GM19324 (cell line): ENCODE data around the gene NOTO.
"Not testable (repeated sequence)": the region's sequence is repeated elsewhere in the genome, so short reads cannot be mapped to it uniquely, and the experiment has no call there.

Experiments
- ATAC-seq: cut with Tn5 transposase; IDR thresholded peaks from one replicate; pipeline ENCODE4 v1.9.1; 2021; ENCODE audit warnings: mild to moderate bottlenecking, moderate library complexity; ENCODE audit not compliant: unreplicated experiment, low FRiP score

NOTO gene

DNA sequence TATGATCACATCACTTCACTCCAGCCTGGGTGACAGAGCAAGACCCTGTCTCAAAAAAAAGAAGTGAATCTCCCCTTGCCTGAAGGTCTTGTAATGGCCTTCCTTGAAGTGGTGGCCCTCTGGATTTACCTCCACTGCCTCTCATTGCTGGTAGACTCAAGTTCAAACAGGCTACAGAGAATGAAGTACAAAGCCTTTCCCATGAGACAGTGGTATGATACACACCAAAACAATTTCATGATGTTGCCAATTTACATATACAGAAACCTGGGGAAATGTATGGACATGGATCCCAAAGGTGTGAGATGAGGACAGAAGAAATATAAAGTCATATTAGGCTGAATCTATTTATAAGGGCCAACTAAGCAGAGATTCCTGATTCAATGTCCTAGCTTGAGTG is 4.8 kb upstream of the NOTO start:
- no peak for ATAC-seq

DNA sequence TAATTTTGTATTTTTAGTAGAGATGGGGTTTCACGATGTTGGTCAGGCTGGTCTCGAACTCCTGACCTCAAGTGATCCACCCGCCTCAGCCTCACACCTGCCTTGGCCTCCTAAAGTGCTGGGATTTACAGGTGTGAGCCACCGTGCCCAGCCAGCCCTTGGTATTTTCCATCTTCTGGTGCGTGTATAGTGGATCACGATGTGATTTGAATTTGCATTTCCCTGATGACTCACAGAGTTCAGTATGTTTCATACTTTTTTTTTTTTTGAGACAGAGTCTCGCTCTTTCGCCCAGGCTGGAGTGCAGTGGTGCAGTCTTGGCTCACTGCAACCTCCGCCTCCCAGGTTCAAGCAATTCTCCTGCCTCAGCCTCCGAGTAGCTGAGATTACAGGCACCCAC is 2.1 kb upstream of the NOTO start:
- not testable (repeated sequence) for ATAC-seq

DNA sequence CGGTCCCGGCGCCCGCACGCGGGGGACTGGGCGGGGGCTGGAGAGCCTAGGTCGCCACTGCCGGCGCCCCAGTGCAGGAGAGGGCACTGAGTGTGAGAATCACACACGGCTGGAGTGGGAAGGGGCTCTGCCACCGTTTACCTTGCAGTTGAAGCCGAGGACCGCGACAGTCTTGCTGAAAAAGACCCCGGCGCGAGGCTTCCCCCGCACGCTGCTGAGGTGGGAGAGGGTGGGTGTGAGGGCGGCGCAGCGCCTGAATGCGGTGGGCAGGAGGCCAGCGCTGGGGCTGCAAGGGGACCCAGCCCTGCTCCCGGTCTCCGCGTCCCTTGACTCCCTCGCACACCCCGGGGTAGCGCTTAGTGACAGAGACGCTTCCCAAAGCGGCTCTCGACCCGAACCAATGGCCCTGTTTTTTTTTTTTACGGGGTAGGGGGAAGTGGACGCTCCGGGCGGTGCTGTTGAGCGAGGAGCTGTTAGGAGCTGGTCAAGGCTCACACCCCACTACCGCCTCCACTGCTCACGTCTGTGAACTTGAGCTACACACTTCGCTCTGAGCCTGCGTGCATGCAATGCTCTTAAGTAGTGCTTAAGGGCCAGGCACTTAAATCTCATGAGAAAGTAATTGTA is 794 bp downstream of the NOTO start:
- ATAC-seq = no peak

DNA sequence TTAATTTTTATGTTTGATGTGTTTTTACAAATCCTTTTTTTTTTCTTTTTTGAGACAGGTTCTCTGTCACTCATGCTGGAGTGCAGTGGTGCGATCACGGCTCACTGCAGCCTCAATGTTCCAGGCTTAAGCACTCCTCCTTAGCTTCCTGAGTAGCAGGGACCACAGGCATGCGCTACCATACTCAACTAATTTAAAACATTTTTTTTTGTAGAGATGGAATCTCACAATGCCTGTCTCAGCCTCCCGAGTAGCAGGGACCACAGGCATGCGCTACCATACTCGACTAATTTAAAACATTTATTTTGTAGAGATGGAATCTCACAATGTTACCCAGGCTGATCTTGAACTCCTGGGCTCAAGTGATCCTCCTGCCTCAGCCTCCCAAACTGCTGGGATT is 3.2 kb downstream of the NOTO start:
- ATAC-seq = no peak

DNA sequence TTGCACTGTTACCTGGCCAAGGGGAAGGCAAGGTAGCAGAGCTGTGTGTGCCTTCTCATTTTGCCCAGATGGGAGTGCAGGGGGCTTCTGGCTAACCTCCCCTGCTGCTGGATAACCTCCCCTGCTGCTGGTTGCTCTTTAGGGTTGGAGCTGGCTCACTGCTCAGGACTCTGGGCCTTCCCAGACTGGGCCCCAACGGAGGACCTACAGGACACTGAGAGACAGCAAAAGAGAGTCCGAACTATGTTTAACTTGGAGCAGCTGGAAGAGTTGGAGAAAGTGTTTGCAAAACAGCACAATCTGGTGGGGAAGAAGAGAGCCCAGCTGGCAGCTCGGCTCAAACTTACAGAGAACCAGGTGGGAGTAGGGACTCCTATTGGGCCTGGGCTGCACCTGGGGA is 5.9 kb downstream of the NOTO start:
- ATAC-seq = no peak

DNA sequence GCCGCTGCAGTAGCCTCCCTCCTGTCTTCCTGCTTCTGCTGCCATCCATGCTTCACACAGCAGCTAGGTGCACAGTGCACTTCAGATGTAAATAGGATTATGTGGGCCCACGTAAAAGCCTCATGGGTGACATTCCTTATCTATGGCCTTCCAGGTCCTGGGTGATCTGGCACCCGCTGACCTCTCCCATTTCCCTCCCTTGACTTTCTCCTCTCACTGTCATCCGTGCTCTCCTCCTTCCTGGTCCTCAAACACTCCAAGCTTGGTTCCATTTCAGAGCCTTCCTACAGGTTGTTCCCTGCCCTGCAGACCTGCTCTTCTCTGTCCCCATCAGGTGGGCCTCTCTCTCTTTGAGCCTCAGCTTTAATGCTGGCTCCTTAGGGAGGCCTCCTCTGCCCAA is 7.6 kb downstream of the NOTO start:
- no peak for ATAC-seq

DNA sequence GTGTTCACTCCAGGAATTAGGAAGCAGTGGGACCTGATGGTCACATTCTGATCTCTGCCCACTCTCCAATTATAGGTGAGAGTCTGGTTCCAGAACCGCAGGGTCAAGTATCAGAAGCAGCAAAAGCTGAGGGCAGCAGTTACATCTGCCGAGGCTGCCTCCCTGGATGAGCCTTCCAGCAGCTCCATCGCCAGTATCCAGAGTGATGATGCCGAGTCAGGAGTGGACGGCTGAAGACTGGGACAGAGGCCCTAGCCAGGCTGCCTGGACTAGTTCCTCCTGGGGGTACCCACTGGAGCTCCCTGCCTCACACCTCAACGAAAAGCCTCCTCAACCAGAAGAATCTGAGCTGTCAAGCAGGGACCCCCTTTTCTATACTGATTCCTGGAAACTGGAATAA is 8.3 kb downstream of the NOTO start:
- ATAC-seq = no peak

DNA sequence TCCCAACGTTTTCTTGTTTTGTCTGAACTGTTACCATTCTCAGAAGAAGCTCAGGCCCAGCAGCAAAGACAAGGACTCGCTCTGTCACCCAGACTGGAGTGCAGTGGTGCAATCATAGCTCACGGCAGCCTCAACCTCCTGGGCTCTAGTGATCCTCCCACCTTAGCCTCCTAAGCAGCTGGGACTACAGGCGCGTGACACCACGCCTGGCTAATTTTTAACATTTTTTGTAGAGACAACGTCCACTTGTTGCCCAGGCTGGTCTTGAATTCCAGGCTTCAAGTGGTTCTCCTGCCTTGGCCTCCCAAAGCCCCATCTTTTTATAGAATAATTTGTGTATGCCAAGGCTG is 9.7 kb downstream of the NOTO start:
- no peak for ATAC-seq

DNA sequence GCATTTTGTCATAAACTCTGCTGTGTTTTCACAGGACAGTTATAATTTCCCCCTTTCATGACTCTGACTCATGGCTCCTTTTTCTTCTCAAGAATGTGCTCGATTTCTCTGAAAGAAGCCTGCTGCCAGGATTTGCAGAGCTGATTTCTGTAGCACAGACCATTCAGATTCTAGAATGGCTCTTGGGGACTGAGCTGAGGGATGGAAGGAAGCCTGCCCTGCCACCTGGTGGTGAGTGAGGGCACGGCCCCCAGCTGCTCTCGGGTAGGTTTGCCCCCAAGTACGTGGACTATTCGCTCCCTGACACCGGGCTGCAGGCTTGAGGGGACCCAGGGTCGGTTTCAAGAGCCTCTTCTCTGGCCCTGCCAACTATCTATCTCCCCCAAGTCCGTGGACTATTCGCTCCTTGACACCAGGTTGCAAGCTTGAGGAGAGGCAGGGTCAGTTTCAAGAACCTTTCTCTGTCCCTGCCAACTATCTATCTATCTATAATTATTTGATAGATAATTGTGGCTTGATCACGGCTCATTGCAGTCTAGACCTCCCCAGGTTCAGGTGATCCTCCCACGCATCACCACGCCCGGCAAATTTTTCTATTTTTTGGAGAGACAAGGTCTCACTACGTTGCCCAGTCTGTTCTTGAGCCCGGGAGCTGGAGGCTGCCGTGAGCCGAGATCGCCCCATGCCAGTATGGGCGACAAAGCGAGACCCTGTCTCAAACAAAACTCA is 10.2 kb downstream of the NOTO start:
- ATAC-seq = no peak

DNA sequence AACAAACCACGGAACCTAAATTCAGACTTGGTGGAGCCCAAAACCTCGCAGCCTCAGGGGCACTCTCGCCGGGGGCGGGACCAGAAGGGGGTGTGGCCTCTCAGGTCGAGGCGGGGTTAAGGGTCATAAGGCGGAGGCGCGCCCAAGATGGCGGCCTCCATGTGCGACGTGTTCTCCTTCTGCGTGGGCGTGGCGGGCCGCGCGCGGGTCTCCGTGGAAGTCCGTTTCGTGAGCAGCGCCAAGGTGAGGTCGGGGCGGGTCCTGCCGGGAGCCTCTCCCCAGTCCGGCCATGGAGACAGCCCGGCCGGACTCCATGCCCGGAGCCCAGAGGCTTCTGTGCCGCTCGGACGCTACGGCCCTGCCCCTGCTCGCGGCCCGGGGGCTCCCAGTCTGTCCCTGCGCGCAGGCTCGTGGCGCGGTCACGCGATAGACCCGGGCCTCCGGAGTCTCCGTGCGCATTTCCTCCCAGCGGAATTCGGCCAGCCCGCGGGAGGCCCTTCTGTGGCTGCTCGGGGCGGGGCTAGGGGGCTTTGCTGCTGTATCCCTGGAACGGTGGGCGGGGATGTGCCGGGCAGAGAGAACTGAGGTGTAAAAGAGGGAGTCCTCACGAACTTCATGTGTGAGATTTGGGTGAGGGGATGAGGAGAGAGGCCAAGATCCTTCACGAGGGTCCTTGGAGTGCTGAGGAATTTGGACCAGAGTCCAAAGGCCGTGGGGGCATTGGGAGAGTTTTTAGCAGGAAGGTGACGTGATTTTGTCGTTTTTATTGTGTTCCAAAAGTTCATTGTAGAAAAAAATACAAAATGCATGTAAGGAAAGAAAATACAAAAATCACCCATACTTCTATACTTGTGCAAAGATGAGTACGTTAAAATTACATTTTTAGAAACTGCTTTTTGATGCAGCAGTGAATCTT is 12.0 kb downstream of the NOTO start, which contains the start of gene SMYD5:
TSS of gene SMYD5 (plus strand) at position 126 of the 916 bp plus-strand sequence. CDS start at position 148, 22 bp downstream.
- peak; percentile 90 for ATAC-seq

DNA sequence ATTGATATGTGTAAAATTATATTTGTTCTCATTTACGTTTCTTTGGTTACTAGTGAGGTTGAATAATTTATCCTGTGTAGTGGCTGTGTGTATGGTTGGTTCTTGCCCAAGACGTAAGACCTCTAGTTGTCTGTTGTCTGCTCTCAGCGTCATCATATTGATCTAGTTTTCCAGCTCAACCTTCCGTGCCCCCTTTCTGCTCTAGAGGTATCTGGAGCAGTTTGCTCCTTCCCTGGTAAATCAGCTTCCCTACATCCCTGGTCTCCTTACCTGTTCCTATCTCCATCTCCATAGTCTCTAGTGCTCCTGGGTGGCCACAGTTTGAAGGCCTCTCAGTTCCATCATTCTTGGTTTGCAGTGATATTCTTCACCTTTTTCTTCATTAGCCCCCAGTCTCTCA is 12.9 kb downstream of the NOTO start:
- ATAC-seq = no peak

DNA sequence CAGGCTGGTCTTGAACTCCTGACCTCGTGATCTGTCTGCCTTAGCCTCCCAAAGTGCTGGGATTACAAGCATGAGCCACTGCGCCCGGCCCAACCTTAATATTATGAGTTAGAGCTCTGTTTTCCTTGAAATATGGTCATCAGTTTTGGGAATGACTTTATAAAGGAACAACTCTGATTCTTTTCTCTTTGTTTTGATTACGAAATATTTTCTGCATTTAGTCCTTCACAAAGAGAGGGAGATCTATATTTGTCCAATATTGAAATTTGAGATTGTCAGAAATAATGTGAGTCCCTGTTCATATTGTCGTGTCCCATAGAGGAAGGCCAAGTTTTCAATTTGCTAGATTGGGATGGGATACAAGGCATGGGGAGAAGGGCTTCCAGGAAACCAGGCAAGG is 14.8 kb downstream of the NOTO start:
- no peak for ATAC-seq

DNA sequence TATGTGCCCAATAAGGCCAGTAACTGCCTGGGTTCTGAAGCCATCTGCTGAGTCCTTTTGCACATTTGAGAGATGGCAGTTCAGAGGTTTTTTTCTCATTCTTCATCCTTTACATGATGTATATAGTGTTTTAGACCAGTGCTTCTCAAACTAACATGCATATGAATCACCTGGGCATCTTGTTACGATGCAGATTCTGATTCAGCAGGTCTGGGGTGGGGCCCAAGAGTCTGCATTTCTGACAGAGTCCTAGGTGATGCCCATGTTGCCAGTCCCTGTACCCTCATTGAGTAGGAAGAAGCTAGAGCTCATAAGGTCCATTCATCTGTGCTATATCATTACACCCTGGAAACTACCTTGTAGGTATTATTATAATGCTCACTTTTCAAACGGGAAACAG is 15.5 kb downstream of the NOTO start:
- no peak for ATAC-seq

DNA sequence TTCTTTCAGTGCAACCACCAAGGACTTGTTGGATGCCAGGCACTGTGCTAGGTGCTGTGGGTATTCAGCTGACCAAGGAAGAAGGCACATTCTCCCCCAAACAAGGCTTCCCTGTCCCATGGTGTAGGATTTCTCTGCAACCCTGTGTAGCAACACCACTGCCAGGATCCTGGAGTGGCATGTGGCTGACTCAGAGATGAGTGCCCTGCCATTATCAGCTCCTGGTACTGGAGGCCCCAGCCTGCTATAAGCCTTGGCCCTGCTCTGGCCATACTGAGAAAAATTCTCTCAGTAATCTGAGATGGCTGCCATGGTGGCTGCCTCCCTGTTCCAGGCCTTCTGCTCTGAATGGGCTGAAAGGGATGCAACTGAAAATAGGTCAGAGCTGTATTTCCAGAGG is 15.9 kb downstream of the NOTO start:
- ATAC-seq = no peak

DNA sequence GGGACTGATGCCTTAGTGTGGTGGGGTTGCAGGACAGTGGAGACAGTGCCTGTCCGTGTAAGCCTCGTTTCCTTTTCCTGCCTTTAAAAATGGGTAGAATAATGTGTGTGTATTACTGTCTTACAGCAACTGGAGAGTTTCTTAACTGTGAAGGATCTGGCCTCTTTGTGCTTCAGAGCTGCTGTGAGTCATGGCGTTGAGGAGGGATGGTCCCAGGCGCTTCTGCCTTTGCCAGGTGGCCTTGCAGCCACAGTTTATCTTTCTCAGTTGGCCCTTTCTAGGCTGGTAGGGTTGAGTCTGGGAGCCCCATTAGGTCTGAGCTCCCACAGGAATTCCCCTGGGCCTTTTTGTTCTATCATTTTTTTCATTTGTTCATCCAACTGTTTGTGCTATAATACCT is 21.4 kb downstream of the NOTO start:
- no peak for ATAC-seq

DNA sequence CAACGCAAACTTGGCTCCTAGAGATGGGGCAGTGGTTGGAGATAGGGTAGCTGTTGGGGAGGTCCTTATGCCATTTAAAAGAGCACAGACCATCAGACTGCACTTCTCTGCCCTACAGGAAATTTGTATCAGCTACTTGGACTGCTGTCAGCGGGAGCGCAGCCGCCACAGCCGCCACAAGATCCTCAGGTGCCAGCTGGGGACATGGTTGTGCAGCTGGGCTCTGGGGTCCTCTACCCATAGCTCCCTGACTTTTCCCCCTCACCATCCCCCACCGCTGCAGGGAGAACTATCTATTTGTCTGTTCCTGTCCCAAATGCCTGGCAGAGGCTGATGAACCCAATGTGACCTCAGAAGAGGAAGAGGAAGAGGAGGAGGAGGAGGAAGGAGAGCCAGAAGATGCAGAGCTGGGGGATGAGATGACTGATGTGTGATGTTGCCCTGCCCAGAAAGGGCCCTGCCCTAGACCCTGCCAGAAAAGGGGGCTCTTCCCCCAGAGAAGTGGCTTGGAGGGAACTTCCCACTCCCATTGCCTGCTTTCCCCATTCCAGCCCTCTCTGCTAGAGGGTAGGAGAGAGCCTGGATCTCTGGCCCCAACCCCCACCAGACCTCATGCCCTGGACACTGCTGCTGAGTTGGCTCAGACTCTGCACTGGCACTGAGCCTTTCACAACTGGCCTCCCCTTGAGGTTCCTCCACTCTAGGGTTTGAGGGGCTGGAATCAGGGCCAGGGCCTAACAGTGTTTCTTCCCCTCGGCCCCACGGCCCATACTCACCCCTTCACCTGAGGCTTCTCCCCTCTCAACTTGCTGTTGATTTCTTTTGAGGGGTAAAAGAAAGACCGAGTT is 23.4 kb downstream of the NOTO start:
- no peak for ATAC-seq

DNA sequence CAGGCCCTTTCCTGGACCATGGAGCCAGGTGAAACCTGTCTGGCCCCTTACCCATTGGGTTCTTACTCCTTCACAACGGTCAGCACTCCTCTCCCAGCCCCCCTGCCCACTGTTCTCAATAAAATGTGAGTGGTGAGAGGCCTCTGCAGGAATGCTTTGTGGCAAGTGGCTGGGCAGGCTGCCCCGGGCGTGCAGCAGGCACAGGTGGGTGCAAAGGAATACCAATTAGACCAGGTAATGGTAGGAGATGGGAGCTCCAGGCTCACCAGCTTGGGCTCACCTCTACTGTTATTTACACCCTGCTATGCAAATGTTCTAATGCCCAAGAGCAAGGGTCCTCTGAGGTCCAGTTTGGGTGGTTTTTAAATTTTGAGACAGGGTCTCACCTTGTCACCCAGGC is 24.7 kb downstream of the NOTO start:
- no peak for ATAC-seq

DNA sequence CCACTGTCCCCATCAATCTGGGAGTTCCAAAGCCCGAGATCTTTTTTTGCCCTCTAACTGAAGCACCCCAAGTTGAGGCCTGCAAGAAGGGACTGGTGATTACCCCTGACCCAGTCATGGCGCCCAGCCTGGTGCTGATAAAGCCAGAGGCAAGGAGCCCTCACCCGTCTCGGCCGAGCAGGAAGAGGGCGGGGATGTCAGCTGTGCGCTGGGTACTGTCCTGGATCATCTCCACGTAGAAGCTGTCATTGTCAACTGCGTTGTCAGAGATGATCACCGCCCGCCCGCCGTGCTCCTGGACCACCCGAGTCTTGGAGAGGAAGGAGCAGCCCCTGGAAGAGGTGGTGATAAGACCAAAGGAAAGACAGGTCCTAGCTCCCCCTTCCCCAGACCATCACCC is 26.3 kb downstream of the NOTO start:
- ATAC-seq = no peak

DNA sequence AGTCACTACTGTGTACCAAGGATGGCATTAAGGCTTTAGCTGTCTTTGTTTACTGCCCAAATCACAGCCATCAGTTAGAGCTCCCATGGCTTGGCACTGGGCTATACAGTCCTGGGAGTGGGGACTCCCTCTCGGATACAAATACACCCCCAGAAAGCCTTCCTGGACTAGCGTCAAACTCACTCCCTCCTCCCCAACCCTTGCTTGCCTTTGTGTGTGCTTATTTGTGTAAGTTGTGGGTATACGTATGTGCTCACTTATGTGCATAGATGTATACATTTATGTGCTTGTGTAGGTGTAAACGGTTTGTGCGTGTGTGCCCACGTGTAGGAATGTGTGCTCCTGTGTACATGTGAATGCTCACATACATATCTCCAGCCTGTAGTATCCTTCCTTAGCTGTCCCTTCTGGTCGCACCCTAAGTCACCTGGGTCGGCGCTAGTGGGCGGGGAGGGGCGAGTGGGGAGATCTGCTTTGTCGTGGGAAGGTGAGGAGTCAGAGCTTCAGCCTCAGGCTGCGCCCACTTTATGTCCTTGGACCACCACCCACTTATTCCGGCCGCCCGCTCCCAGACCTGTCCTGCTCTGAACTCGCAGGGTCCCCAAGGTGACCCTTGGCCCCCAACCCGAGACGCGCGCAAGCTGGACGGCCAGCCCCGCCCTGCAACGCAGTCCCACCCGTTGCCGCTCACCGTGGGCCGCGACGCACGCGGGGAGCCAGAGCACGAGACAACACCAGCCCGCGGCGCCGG is 30.2 kb downstream of the NOTO start:
- peak; percentile 1 for ATAC-seq
